ENCODE data around the gene SKAP1. TPM values are rescaled to one million over a fixed set of nuclear protein-coding genes. Genes with fewer than 3 reads are reported as not detected.
A peak's percentile ranks its signal among the peaks of the same experiment; 100 is the strongest.

Gene SKAP1
- total RNA-seq, 4 donors from 2014 or later, result 0.33 to 2.1 (median 1.0) TPM

GRCh38 chr17:48472411-48473281, 42.6 kb upstream of the SKAP1 start:
- Histone ChIP-seq H3K4me3 (replicated peaks in 1 of 3) (no peak overlapping the region), H3K27ac (no peak overlapping the region), H3K9me3 (no peaks in the 10 kb centered on the region), H3K4me1 (peaks cover 0 to 8% of the 10 kb centered on the region in 2 donors), H3K36me3 (no peaks in the 10 kb centered on the region), H3K27me3 (no peaks in the 10 kb centered on the region)
- peak; percentile 72 to 75 for DNase-seq
- TF ChIP-seq POLR2A (IDR thresholded peaks at IDR 0.05) (no peak), CTCF (IDR thresholded peaks at IDR 0.05) (no peak)
- intact Hi-C loops (cut with DNase I), result no loop called here
- 15 to 26% methylated on average over 6 of the region's 6 CpGs for WGBS, 2 donors

- peaks cover 0 to 8% of the 10 kb centered on the region in 2 donors for H3K4me1 ChIP-seq
- DNase-seq, result no peak
- H3K27ac ChIP-seq, result no peak overlapping the region
- intact Hi-C loops (cut with DNase I), result no loop called here
- H3K27me3 ChIP-seq, result no peaks in the 10 kb centered on the region
- TF ChIP-seq POLR2A (IDR thresholded peaks at IDR 0.05), result no peak
- TF ChIP-seq CTCF (IDR thresholded peaks at IDR 0.05), result no peak
- no peaks in the 10 kb centered on the region for H3K9me3 ChIP-seq
- H3K36me3 ChIP-seq, result no peaks in the 10 kb centered on the region
- 58 to 60% methylated on average over 8 of the region's 8 CpGs for WGBS, 2 donors
- no peak overlapping the region for H3K4me3 ChIP-seq (replicated peaks in 1 of 3)
These were observed 41.9 kb upstream of the SKAP1 start for GRCh38 chr17:48471817-48472410.

GRCh38 chr17:48470388-48471034, 40.5 kb upstream of the SKAP1 start:
- no peak for TF ChIP-seq POLR2A (IDR thresholded peaks at IDR 0.05)
- no peak for TF ChIP-seq CTCF (IDR thresholded peaks at IDR 0.05)

GRCh38 chr17:48469227-48469626, 39.2 kb upstream of the SKAP1 start:
- TF ChIP-seq CTCF (IDR thresholded peaks at IDR 0.05) (no peak), POLR2A (IDR thresholded peaks at IDR 0.05) (no peak)
- DNase-seq, result no peak
- Histone ChIP-seq H3K4me3 (replicated peaks in 1 of 3) (no peak overlapping the region), H3K36me3 (no peaks in the 10 kb centered on the region), H3K27me3 (no peaks in the 10 kb centered on the region), H3K4me1 (peaks cover 0 to 8% of the 10 kb centered on the region in 2 donors), H3K27ac (no peak overlapping the region), H3K9me3 (no peaks in the 10 kb centered on the region)
- intact Hi-C loops (cut with DNase I), result no loop called here
- WGBS, 2 donors, result 90 to 93% methylated on average over 3 of the region's 3 CpGs

More at GRCh38 chr17:48470388-48471034, 40.5 kb upstream of the SKAP1 start:
- Histone ChIP-seq H3K36me3 (no peaks in the 10 kb centered on the region), H3K4me1 (peaks cover 0 to 8% of the 10 kb centered on the region in 2 donors), H3K9me3 (no peaks in the 10 kb centered on the region), H3K4me3 (replicated peaks in 1 of 3) (no peak overlapping the region), H3K27me3 (no peaks in the 10 kb centered on the region), H3K27ac (no peak overlapping the region)
- intact Hi-C loops (cut with DNase I), result no loop called here
- WGBS, 2 donors, result 62 to 64% methylated on average over 6 of the region's 6 CpGs
- no peak for DNase-seq

Data from thyroid gland (tissue), 4 donors.